Activated effector memory CD4-positive, alpha-beta T cell treated with Interleukin-2 at 50 U/mL for 16 hours (primary cell): Measurements from ENCODE around the gene SCML1.

Source experiments
- DNase-seq: peaks from one replicate; pipeline ENCODE4 v3.0.0-alpha.2; 2020

SCML1 gene

DNA sequence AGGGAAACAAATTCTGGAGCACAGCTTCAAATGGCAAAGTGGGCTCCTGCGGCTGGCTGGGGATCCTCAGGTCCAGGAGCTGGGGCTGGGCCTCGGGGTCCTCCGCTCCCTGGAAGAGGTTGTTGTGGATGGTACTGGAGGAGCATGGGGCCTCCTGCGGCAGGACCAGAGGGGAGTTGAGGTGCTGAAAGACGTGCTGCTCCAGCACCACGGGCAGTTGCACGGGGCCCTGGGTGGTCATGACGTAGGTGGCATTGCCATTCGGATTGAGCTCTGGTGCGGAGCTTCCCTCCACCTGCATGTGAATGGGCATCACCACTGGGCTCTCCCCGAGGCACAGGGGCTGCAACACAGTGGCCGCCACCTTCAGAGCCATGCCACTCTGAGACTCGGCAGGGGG is 64.1 kb downstream of the SCML1 start:
- no peak for DNase-seq

DNA sequence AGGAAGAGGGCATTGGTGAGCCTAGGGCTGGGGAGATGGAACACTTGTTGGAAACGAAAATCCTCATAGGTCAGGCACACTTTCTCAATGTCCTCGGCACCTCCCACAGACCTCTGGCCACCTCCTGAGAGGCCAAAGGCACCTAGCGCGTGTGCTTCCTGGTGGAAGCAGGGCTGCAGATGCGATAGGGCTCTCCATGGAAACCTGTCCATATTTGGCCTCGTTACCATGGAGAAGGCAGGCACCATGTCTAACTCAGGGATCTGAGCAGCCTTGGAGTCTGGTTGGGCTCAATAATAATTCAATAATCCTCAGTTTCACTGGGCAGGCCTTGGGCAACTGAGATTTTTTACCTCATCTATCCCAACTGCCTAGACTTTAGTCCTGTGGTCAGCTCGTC is 65.5 kb downstream of the SCML1 start:
- DNase-seq, result no peak

DNA sequence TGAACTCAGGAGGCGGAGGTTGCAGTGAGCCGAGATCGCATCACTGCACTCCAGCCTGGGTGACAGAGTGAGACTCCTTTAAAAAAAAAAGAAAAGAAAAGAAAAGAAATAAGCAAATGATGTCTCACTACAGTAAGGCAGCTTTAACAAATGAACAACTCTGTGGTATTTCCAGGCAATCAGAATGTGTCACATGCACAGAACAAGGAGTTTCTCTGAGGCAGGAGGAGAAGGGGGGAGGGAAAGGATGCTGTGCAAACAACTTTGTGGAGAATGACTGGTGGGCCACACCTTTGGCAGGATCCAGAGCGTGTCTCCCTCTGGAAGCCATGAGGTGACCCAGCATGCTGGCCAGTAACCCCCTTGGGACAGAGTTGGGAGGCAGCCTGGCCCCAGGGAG is 66.2 kb downstream of the SCML1 start:
- no peak for DNase-seq
